Rectal smooth muscle tissue (tissue), 1 donor: ENCODE results near the gene TMEM196.
"Not testable (repeated sequence)": the region's sequence is repeated elsewhere in the genome, so short reads cannot be mapped to it uniquely, and the experiment has no call there.

ENCODE experiments used
- H3K27ac ChIP-seq: one replicate; pipeline ENCODE4 v1.7.0; 2013; ENCODE audit warnings: low read depth, low read length, inconsistent platforms
- H3K27me3 ChIP-seq: one replicate; pipeline ENCODE4 v1.7.0; 2013; ENCODE audit warnings: low read length; ENCODE audit not compliant: control insufficient read depth, insufficient read depth
- H3K36me3 ChIP-seq: one replicate; pipeline ENCODE4 v1.7.0; 2013; ENCODE audit warnings: low read length; ENCODE audit not compliant: control insufficient read depth, insufficient read depth
- H3K4me1 ChIP-seq: one replicate; pipeline ENCODE4 v1.7.0; 2013; ENCODE audit warnings: low read length; ENCODE audit not compliant: control insufficient read depth, insufficient read depth
- H3K4me3 ChIP-seq: one replicate; pipeline ENCODE4 v1.7.0; 2013; ENCODE audit warnings: low read length
- H3K9ac ChIP-seq: one replicate; pipeline ENCODE4 v1.7.0; 2013; ENCODE audit warnings: low read length

The TMEM196 gene

DNA sequence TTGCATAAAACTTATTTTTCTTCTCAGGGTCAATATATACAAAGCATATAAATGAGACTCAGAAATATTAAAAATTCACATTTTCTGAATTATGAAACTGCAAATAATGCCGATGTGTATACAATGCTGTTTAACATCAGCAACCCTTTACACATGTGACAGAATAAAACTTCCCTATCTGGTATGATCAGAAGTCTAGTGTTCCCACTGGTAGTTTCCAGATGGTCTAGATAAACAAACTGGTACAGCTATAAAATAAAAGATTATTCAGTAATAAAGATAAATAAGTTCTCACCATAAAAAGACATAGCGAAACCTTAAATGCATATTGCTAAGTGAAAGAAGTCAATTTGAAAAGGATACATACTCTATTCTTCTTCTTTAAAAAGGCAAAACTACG is 72.5 kb downstream of the TMEM196 start:
- H3K27me3 ChIP-seq = no peaks in the 10 kb centered on the region
- no peak overlapping the region for H3K4me3 ChIP-seq
- no peak overlapping the region for H3K9ac ChIP-seq
- H3K27ac ChIP-seq = no peak overlapping the region
- H3K4me1 ChIP-seq = no peaks in the 10 kb centered on the region
- H3K36me3 ChIP-seq = no peaks in the 10 kb centered on the region

DNA sequence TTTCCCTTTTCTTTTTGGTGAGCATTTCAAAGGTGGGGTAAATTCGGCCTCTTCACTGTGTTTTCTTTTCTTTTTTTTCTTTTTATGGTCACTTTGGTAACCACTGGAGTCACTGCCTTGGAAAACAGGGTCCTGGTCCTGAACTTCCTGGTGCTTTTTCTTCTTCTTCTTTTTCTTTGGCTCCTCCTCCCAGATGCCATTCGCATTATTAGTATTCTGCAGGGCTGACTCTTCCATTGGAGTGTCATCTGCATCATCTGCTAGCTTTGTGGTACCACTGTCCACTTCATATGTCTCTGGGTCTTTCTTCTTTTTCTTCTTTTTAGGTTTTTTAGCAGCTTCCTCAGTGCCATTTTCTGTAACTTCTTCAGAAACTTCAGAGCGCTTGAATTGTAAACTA is 75.1 kb downstream of the TMEM196 start:
- Histone ChIP-seq H3K4me1 (no peaks in the 10 kb centered on the region), H3K36me3 (no peaks in the 10 kb centered on the region), H3K27ac (no peak overlapping the region), H3K27me3 (no peaks in the 10 kb centered on the region), H3K9ac (no peak overlapping the region), H3K4me3 (no peak overlapping the region)

DNA sequence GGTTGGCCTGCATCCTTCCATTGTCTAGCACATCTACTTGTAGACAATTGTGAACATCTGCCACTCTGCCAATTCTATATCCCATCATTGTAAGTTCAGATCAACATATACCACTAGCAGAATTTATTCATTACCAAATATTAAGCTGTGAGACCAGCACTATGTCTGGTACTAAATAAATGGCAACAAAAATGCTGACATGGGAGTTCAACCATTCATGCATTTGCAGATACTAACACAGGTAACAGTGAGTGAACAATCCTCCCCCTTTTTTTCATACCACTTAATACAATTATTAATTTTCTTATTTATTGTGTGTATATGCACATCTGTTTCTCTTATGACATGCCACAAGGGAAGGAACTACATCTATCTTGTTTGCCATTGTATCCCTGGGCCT is 76.5 kb downstream of the TMEM196 start:
- H3K27ac ChIP-seq = no peak overlapping the region
- H3K27me3 ChIP-seq = no peaks in the 10 kb centered on the region
- H3K9ac ChIP-seq = no peak overlapping the region
- H3K4me1 ChIP-seq = no peaks in the 10 kb centered on the region
- H3K36me3 ChIP-seq = no peaks in the 10 kb centered on the region
- H3K4me3 ChIP-seq = no peak overlapping the region

DNA sequence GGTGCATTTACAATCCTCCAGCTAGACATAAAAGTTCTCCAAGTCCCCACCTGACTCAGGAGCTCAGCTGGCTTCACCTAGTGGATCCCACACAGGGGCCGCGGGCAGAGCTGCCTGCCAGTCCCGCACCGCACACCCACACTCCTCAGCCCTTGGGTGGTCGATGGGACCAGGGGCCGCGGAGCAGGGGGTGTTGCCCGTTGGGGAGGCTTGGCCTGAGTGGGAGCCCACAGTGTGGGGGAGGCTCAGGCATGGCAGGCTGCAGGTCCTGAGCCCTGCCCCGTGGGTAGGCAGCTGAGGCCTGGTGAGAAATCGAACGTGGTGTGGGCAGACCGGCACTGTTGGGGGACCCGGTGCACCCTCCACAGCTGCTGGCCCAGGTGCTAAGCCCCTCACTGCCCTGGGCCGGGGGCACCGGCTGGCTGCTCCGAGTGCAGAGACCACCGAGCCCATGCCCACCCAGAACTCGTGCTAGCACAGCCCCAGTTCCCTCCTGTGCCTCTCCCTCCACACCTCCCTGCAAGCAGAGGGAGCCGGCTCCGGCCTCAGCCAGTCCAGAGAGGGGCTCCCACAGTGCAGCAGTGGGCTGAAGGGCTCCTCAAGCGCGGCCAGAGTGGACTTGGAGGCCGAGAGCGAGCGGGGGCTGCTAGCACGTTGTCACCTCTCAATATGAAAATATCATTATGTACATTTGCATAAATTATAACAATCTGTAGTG is 81.1 kb downstream of the TMEM196 start:
- H3K4me1 ChIP-seq = no peaks in the 10 kb centered on the region
- H3K9ac ChIP-seq = no peak overlapping the region
- no peaks in the 10 kb centered on the region for H3K27me3 ChIP-seq
- no peak overlapping the region for H3K4me3 ChIP-seq
- H3K36me3 ChIP-seq = no peaks in the 10 kb centered on the region
- no peak overlapping the region for H3K27ac ChIP-seq

DNA sequence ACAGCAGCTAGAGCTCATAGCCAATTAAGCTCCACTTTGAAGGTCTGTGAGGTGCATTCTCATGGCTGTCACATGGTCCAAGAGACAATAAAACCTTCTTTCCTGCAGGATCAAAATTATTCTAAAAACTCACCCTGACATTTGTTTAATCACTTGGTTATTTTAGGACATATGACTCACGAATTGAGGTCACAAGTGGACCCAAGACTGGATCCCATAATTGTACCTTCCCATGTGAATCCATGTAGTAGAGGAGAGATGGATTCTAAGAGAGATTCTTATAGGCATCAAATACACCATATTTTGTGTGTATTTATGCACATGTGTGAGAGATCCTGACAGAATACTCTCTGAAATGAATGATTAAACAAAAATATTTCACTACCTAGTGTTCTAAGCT is 82.7 kb downstream of the TMEM196 start:
- Histone ChIP-seq H3K4me1 (no peaks in the 10 kb centered on the region), H3K4me3 (no peak overlapping the region), H3K27ac (no peak overlapping the region), H3K36me3 (no peaks in the 10 kb centered on the region), H3K9ac (no peak overlapping the region), H3K27me3 (no peaks in the 10 kb centered on the region)

DNA sequence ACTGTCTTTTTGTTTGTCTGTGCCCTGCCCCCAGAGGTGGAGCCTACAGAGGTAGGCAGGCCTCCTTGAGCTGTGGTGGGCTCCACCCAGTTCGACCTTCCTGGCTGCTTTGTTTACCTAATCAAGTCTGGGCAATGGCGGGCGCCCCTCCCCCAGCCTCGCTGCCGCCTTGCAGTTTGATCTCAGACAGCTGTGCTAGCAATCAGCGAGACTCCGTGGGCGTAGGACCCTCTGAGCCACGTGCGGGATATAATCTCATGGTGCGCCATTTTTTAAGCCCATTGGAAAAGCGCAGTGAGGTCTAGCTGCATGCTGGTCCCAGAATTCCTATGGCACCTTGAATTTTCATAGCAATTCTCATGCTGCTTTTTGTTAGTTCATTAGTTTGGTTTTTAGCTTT is 84.3 kb downstream of the TMEM196 start:
- H3K27ac ChIP-seq, H3K27me3 ChIP-seq, H3K4me3 ChIP-seq, H3K9ac ChIP-seq, H3K36me3 ChIP-seq, H3K4me1 ChIP-seq: not testable (repeated sequence)

DNA sequence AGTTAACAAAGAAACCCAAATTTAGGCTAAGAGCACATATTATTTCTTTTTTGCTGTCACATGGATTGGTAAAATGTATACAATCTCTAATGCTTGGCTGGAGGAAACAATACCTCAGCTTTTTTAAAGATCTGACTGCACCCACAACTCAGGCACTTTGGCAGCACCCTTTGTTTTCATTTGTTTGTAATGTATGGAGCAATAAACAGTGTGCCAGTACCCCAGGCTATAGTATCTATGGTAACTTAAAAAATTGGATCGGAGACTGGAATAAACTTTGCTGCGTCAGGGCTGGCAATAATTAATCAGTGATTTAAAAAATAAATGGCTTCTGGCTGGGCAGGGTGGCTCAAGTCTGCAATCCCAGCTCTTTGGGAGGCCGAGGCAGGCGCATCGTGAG is 91.8 kb downstream of the TMEM196 start:
- Histone ChIP-seq H3K4me1 (no peaks in the 10 kb centered on the region), H3K36me3 (no peaks in the 10 kb centered on the region), H3K9ac (no peak overlapping the region), H3K4me3 (no peak overlapping the region), H3K27ac (no peak overlapping the region), H3K27me3 (no peaks in the 10 kb centered on the region)

DNA sequence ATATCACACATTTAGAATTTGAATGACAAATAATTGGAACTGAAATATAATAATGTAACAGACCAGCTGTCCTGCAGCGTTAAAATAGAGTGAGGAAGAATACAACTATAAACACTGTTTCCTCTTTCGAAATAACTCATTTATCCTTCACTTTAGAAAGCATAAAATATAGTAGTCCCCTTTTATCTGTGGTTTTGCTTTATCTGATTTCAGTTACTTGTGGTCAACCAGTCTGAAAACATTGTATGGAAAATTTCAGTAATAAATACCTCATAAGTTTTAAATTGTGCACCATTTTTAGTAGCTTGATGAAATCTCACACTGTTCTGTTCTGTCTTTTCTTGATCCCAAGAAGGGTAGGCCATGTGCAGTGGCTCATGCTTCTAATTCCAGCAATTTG is 96.2 kb downstream of the TMEM196 start:
- H3K4me1 ChIP-seq = no peaks in the 10 kb centered on the region
- H3K36me3 ChIP-seq = no peaks in the 10 kb centered on the region
- H3K27ac ChIP-seq = no peak overlapping the region
- H3K27me3 ChIP-seq = no peaks in the 10 kb centered on the region
- no peak overlapping the region for H3K4me3 ChIP-seq
- no peak overlapping the region for H3K9ac ChIP-seq

DNA sequence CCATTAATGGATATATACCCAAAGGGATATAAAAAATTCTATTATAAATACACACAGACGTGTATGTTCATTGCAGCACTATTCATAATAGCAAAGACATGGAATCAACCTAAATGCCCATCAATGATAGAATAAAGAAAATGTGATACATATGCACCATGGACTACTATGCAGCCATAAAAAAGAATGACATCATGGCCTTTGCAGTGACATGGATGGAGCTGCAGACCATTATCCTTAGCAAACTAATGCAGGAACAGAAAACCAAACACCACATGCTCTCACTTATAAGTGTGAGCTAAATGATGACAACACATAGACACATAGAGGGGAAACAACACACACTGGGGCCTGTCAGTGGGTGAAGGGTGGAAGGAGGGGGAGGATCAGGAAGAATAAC is 97.6 kb downstream of the TMEM196 start:
- H3K27ac ChIP-seq = no peak overlapping the region

DNA sequence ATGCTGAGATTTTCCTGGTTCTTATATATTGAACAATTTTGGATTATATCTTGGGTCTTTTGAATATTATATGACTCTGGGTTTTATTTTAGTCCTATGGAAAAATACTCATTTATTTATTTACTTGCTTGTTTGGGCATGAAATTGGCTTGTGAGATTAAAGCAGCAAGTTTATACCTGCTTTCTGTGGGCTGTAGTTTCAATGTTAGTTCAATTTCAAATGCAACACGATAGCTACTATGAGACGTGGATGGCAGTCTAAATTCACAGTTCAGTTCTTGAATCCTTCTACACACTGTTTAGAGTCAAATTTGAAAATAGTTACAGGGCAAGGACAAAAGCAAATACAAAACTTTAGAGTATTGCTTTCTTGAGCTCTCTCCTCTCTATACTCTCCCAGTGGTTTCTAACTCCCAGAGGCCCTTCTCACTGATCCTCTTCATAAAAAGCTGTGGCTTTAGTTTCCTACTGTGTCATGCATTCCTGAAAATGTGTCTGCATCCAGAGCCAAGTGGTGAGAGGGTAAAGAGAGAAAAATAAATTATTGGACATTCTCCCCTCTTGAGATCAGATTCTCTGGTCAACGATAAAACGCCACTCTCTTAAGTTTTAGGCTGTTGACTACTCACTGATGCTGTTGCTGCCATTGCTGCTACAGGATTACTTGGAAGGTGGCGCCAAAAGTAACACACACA is 99.0 kb downstream of the TMEM196 start:
- Histone ChIP-seq H3K27ac (no peak overlapping the region), H3K4me1 (no peaks in the 10 kb centered on the region), H3K36me3 (no peaks in the 10 kb centered on the region), H3K9ac (no peak overlapping the region), H3K27me3 (no peaks in the 10 kb centered on the region), H3K4me3 (no peak overlapping the region)

More for the DNA sequence above, 97.6 kb downstream of the TMEM196 start:
- H3K4me1 ChIP-seq = no peaks in the 10 kb centered on the region
- H3K27me3 ChIP-seq = no peaks in the 10 kb centered on the region
- H3K4me3 ChIP-seq = no peak overlapping the region
- H3K36me3 ChIP-seq = no peaks in the 10 kb centered on the region
- H3K9ac ChIP-seq = no peak overlapping the region

DNA sequence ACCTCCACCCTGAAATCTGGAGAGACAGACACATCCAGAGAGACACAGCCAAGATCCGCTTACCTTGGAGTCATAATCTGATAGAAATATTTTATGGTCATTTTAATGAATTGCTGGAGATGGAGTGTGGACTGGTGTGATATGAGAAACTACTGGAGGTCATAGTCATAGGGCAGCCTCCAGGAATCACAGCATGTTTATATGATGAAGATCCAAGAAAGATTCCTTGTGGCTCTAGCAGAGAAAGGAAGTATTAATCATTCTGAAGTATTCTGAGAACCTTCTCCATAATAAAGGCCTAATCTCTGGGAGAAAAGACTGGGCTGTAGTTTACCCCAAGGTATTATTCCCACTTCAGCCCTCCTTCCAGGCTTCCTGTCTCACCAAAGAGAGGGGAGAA is 102.6 kb downstream of the TMEM196 start:
- Histone ChIP-seq H3K4me3 (no peak overlapping the region), H3K27me3 (no peaks in the 10 kb centered on the region), H3K9ac (no peak overlapping the region), H3K4me1 (no peaks in the 10 kb centered on the region), H3K27ac (no peak overlapping the region), H3K36me3 (no peaks in the 10 kb centered on the region)
